ENCODE measurements around the gene PLPP7. TPM values are rescaled to one million over a fixed set of nuclear protein-coding genes. Genes with fewer than 3 reads are reported as not detected.

Gene PLPP7
- total RNA-seq, 2 experiments from 2014 or later: 0.14 to 0.30 TPM

- Mint-ChIP-seq H3K4me1 (no peaks in the 10 kb centered on the region), H3K4me3 (no peak overlapping the region), H3K27me3 (no peaks in the 10 kb centered on the region), H3K36me3 (ENCODE audit: low read depth) (no peaks in the 10 kb centered on the region), H3K27ac (no peak overlapping the region), H3K9me3 (ENCODE audit: low read depth) (no peaks in the 10 kb centered on the region)
- intact Hi-C loops (cut with DNase I, micrococcal nuclease): no loop called here
- ChIA-PET CTCF (interaction anchor here (0.9 kb wide), 1 partner anchor 12 kb away, joined by 4 read pairs; no protein-coding TSS in a partner anchor), POLR2A (no interaction called here)
- ATAC-seq (no peak), DNase-seq (no peak)
These were observed 8.4 kb downstream of the PLPP7 start for GRCh38 chr9:131297903-131298302.

DNA sequence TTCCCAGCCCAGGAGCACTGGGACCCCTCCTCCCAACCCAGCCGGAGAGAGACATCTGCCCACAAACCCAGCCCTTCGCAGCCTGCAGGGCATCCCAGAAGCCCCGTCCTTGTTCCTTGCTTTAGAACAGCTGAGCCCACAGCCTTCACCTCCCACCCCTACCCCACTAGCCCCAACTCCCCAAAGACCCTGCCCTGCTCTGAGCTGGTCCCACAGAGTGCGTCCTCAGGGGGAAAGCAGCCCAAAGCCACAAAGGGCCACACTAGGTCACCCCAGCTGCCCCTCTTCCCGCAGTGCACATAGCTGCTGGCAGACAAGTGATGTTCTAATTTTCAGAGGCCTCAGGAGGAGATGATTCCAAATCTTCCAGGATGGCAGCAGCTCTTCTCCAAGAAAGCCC, 8.8 kb downstream of the PLPP7 start:
- no peak for DNase-seq
- Mint-ChIP-seq H3K4me1 (no peaks in the 10 kb centered on the region), H3K36me3 (ENCODE audit: low read depth) (no peaks in the 10 kb centered on the region), H3K4me3 (no peak overlapping the region), H3K27ac (no peak overlapping the region), H3K27me3 (no peaks in the 10 kb centered on the region), H3K9me3 (ENCODE audit: low read depth) (no peaks in the 10 kb centered on the region)
- intact Hi-C loops (cut with DNase I, micrococcal nuclease): no loop called here
- CTCF ChIA-PET: interaction anchor here (0.7 kb wide), 1 partner anchor 7 kb away, joined by 3 read pairs; no protein-coding TSS in a partner anchor
- POLR2A ChIA-PET: no interaction called here
- ATAC-seq: no peak

DNA sequence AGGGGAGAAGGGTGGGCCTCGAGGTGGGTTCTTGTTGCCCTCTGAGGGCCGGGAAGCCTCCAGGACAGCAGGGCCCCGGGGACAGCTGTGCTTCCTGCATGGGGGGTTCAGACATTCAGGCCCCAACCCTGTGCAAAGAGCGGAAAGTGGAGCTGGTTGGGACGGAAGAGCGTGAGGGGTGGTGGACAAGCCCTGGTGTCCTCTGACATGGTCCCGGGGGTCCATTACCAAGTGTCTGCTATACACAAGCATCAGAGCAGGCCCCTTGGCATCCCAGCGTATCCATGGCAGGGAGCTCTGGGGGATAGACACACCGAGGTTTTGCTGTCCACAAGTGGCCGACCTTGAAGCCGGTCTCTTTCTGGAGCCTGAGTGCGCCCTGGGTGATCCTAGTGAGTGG, 9.3 kb downstream of the PLPP7 start:
- Mint-ChIP-seq H3K4me3 (no peak overlapping the region), H3K9me3 (ENCODE audit: low read depth) (no peaks in the 10 kb centered on the region), H3K27ac (no peak overlapping the region), H3K4me1 (no peaks in the 10 kb centered on the region), H3K27me3 (no peaks in the 10 kb centered on the region), H3K36me3 (ENCODE audit: low read depth) (no peaks in the 10 kb centered on the region)
- POLR2A ChIA-PET: no interaction called here
- intact Hi-C loops (cut with DNase I, micrococcal nuclease): no loop called here
- ATAC-seq (no peak), DNase-seq (no peak)
- CTCF ChIA-PET: interaction anchor here (0.7 kb wide), 1 partner anchor 8 kb away, joined by 3 read pairs; no protein-coding TSS in a partner anchor

- Mint-ChIP-seq H3K36me3 (ENCODE audit: low read depth) (no peaks in the 10 kb centered on the region), H3K27ac (no peak overlapping the region), H3K9me3 (ENCODE audit: low read depth) (no peaks in the 10 kb centered on the region), H3K4me3 (no peak overlapping the region), H3K4me1 (no peaks in the 10 kb centered on the region), H3K27me3 (no peaks in the 10 kb centered on the region)
- ChIA-PET CTCF (interaction anchor here (0.7 kb wide), 1 partner anchor 9 kb away, joined by 3 read pairs; no protein-coding TSS in a partner anchor), POLR2A (no interaction called here)
- intact Hi-C loops (cut with DNase I, micrococcal nuclease): no loop called here
- no peak for ATAC-seq
- DNase-seq: no peak
These were observed 9.9 kb downstream of the PLPP7 start for GRCh38 chr9:131299346-131299960.

DNA sequence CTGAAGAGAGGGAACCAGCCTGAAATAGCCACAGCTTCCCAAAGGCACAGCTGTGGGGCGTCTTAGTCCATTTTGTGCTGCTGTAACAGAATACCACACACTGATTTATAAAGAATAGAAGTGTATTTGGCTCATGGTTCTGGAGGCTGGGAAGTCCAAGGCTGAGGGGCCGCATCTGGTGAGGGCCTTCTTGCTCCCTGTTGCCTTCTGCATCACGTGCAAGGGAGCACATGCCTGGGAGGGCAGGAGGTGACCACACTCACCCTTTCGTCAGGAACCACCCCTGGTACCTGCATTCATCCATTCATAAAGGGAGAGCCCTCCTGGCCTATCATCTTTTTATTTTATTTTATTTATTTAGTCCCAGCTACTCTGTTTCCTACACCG, 10.4 kb downstream of the PLPP7 start:
- Mint-ChIP-seq H3K9me3 (ENCODE audit: low read depth) (no peaks in the 10 kb centered on the region), H3K4me3 (no peak overlapping the region), H3K27me3 (no peaks in the 10 kb centered on the region), H3K36me3 (ENCODE audit: low read depth) (no peaks in the 10 kb centered on the region), H3K27ac (no peak overlapping the region), H3K4me1 (no peaks in the 10 kb centered on the region)
- ATAC-seq (no peak), DNase-seq (no peak)
- intact Hi-C loops (cut with DNase I, micrococcal nuclease): no loop called here
- POLR2A ChIA-PET: no interaction called here
- CTCF ChIA-PET: interaction anchor here (0.6 to 1.0 kb wide), 2 partner anchors 8 to 51 kb away, joined by 3 read pairs; no protein-coding TSS in a partner anchor

DNA sequence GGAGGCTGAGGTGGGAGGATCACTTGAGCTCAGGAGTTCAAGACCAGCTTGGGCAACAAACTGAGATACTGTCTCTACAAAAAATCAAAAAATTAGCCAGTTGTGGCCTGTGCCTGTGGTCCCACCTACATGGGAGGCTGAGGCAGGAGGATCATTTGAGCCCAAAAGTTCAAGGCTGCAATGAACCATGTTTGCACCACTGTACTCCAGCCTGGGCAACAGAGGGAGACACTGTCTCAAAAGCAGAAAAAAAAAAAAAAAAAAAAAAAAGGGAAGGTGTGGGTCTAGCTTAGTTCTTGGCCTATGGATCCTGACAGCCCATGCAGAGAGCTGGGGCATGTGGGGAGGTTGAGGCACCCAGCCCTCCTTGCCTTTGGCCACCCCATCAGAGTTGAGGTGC, 10.9 kb downstream of the PLPP7 start:
- Mint-ChIP-seq H3K4me1 (no peaks in the 10 kb centered on the region), H3K36me3 (ENCODE audit: low read depth) (no peaks in the 10 kb centered on the region), H3K27ac (no peak overlapping the region), H3K9me3 (ENCODE audit: low read depth) (no peaks in the 10 kb centered on the region), H3K27me3 (no peaks in the 10 kb centered on the region), H3K4me3 (no peak overlapping the region)
- POLR2A ChIA-PET: no interaction called here
- DNase-seq (no peak), ATAC-seq (no peak)
- intact Hi-C loops (cut with DNase I, micrococcal nuclease): no loop called here
- CTCF ChIA-PET: interaction anchor here (0.6 to 1.1 kb wide), 3 partner anchors 9 to 50 kb away, joined by 3 read pairs; no protein-coding TSS in a partner anchor

GRCh38 chr9:131302244-131303075, 12.9 kb downstream of the PLPP7 start:
- ATAC-seq (no peak), DNase-seq (no peak)
- no peaks in the 10 kb centered on the region for H3K27me3 Mint-ChIP-seq
- CTCF ChIA-PET: interaction anchor here (0.6 to 1.0 kb wide), 3 partner anchors 7 to 45 kb away, joined by 3 to 4 read pairs (median 3); no protein-coding TSS in a partner anchor
- intact Hi-C loops (cut with DNase I, micrococcal nuclease): no loop called here
- POLR2A ChIA-PET: no interaction called here
- no peaks in the 10 kb centered on the region for H3K4me1 Mint-ChIP-seq
- H3K36me3 Mint-ChIP-seq (ENCODE audit: low read depth): no peaks in the 10 kb centered on the region
- H3K27ac Mint-ChIP-seq: no peak overlapping the region
- no peaks in the 10 kb centered on the region for H3K9me3 Mint-ChIP-seq (ENCODE audit: low read depth)
- H3K4me3 Mint-ChIP-seq: no peak overlapping the region

DNA sequence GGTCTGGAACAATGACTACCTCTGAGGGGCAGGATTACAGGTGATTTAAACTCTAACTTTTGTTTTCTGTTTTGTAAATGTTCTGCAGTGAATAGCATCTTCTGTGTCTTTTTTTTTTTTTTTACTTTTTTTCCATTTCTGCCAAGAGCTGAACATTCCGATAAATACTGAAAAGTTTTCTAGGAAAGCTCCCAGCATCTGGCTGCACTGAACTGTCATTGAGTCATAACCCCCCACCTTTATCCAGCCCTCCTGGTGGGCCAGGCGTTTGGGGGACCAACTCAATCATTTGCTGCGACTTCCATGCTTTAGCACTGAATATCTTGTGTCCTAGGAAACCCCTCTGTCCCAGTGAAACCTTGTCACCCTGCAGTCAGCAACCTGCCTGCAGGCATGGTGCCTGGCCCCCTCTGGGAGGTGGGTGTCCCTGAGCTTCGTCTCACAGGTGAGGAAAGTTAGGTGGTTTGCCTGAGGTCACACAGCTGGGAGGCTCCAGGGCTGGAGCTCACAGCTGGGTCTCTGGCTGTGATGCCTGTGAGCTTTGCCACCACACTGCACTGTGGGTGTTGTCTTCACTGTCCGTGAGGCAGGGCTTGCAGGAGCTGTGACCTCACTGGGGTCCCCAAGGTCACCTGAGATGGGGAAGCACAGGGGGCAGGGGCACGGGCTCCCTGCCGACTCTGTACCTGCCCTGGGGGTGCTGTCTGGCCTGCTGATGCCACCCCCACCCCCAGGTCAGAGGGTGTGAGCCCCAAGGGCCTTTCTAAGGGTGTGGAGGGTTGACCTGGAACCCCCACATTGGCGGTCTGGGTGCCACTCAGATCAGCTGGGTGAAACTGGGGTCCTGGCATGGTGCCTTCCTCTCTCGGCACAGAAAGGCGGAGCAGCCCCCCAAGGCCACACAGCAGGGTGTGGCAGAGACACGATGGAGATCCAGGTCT, 14.1 kb downstream of the PLPP7 start:
- Mint-ChIP-seq H3K27ac (no peak overlapping the region), H3K9me3 (ENCODE audit: low read depth) (no peaks in the 10 kb centered on the region), H3K4me1 (no peaks in the 10 kb centered on the region), H3K27me3 (no peaks in the 10 kb centered on the region), H3K4me3 (no peak overlapping the region), H3K36me3 (ENCODE audit: low read depth) (no peaks in the 10 kb centered on the region)
- POLR2A ChIA-PET: no interaction called here
- DNase-seq: no peak
- intact Hi-C loops (cut with DNase I, micrococcal nuclease): no loop called here
- CTCF ChIA-PET: interaction anchor here (0.6 to 1.0 kb wide), 5 partner anchors 8 to 69 kb away, joined by 3 to 4 read pairs (median 3); no protein-coding TSS in a partner anchor
- no peak for ATAC-seq

- Mint-ChIP-seq H3K27ac (no peak overlapping the region), H3K9me3 (ENCODE audit: low read depth) (no peaks in the 10 kb centered on the region), H3K27me3 (no peaks in the 10 kb centered on the region), H3K36me3 (ENCODE audit: low read depth) (no peaks in the 10 kb centered on the region), H3K4me1 (no peaks in the 10 kb centered on the region), H3K4me3 (no peak overlapping the region)
- ChIA-PET POLR2A (no interaction called here), CTCF (interaction anchor here (0.6 kb wide), 1 partner anchor 127 kb away, joined by 4 read pairs; no protein-coding TSS in a partner anchor)
- no peak for DNase-seq
- no peak for ATAC-seq
- intact Hi-C loops (cut with DNase I, micrococcal nuclease): no loop called here
These were observed 15.3 kb downstream of the PLPP7 start for GRCh38 chr9:131304676-131305355.

DNA sequence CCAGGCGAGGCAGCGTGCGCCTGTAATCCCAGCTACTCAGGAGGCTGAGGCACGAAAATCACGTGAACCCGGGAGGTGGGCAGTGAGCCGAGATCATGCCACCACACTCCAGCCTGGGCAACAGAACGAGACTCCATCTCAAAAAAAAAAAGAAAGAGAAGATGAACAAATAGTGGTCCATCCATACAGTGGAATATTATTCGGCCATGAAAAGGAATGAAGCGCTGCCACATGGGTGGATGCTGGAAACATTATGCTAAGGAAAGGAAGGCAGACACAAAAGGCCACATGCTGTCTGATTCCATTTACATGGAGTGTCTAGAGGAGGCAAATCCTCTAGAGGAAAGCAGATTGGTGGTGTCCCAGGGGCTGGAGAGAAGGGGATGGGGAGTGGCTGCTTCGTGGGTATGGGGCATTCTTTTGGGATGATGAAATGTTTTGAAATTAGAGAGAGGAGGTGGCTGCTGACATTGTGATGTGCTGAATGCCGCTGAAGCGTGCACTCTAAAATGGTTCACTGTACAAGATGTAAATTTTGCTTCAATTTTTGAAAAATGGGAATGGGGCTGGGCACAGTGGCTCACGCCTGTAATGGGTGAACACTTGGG, 17.0 kb downstream of the PLPP7 start:
- ChIA-PET CTCF (no interaction called here), POLR2A (no interaction called here)
- intact Hi-C loops (cut with DNase I, micrococcal nuclease): no loop called here
- ATAC-seq (no peak), DNase-seq (no peak)
- Mint-ChIP-seq H3K4me3 (no peak overlapping the region), H3K27me3 (no peaks in the 10 kb centered on the region), H3K27ac (no peak overlapping the region), H3K4me1 (peaks cover 12% of the 10 kb centered on the region), H3K36me3 (ENCODE audit: low read depth) (no peaks in the 10 kb centered on the region), H3K9me3 (ENCODE audit: low read depth) (no peaks in the 10 kb centered on the region)

Measured in activated CD4-positive, alpha-beta T cell treated with anti-CD3 and anti-CD28 coated beads for 36 hours (primary cell).